Measurements from ENCODE around the gene SDS.
"Not testable (repeated sequence)": the region's sequence is repeated elsewhere in the genome, so short reads cannot be mapped to it uniquely, and the experiment has no call there.

Gene SDS

GRCh38 chr12:113381220-113381619 lies 22.5 kb downstream of the SDS start:
- no peak for DNase-seq (ENCODE audit: low read depth in 2 of 2, low spot score in 1 of 2)

- DNase-seq (ENCODE audit: low read depth in 2 of 2, low spot score in 1 of 2), result no peak
Measured at GRCh38 chr12:113378291-113378690, 25.4 kb downstream of the SDS start.

- DNase-seq (ENCODE audit: low read depth in 2 of 2, low spot score in 1 of 2), result no peak
Measured at GRCh38 chr12:113374823-113375428, 28.8 kb downstream of the SDS start.

- no peak for DNase-seq (ENCODE audit: low read depth in 2 of 2, low spot score in 1 of 2)
Measured at GRCh38 chr12:113373969-113374368, 29.7 kb downstream of the SDS start.

GRCh38 chr12:113373440-113373839 lies 30.2 kb downstream of the SDS start:
- no peak for DNase-seq (ENCODE audit: low read depth in 2 of 2, low spot score in 1 of 2)

- no peak for DNase-seq (ENCODE audit: low read depth in 2 of 2, low spot score in 1 of 2)
Measured at GRCh38 chr12:113372371-113372770, 31.3 kb downstream of the SDS start.

- no peak for DNase-seq (ENCODE audit: low read depth in 2 of 2, low spot score in 1 of 2)
Measured at GRCh38 chr12:113371808-113372207, 31.9 kb downstream of the SDS start.

- DNase-seq (ENCODE audit: low read depth in 2 of 2, low spot score in 1 of 2), result no peak
Measured at GRCh38 chr12:113370923-113371682, 32.6 kb downstream of the SDS start.

- DNase-seq (ENCODE audit: low read depth in 2 of 2, low spot score in 1 of 2), result no peak
Measured at GRCh38 chr12:113369391-113369985, 34.2 kb downstream of the SDS start.

GRCh38 chr12:113368331-113368730 lies 35.4 kb downstream of the SDS start:
- no peak for DNase-seq (ENCODE audit: low read depth in 2 of 2, low spot score in 1 of 2)

GRCh38 chr12:113366827-113367226 lies 36.9 kb downstream of the SDS start:
- DNase-seq (ENCODE audit: low read depth in 2 of 2, low spot score in 1 of 2), result no peak

GRCh38 chr12:113365639-113366395 lies 37.9 kb downstream of the SDS start:
- DNase-seq (ENCODE audit: low read depth in 2 of 2, low spot score in 1 of 2), result no peak

- DNase-seq (ENCODE audit: low read depth in 2 of 2, low spot score in 1 of 2), result no peak
Measured at GRCh38 chr12:113364698-113365097, 39.0 kb downstream of the SDS start.

- no peak for DNase-seq (ENCODE audit: low read depth in 2 of 2, low spot score in 1 of 2)
Measured at GRCh38 chr12:113361574-113362370, 41.9 kb downstream of the SDS start.

- DNase-seq (ENCODE audit: low read depth in 2 of 2, low spot score in 1 of 2), result no peak
Measured at GRCh38 chr12:113359939-113360748, 43.5 kb downstream of the SDS start.

- no peak for DNase-seq (ENCODE audit: low read depth in 2 of 2, low spot score in 1 of 2)
Measured at GRCh38 chr12:113359133-113359938, 44.4 kb downstream of the SDS start.

- DNase-seq (ENCODE audit: low read depth in 2 of 2, low spot score in 1 of 2), result peak; percentile 78 to 90
Measured at GRCh38 chr12:113358381-113359132, 45.1 kb downstream of the SDS start, which contains the start of gene PLBD2. TSS of gene PLBD2 (plus strand) at chr12:113358587. CDS start at chr12:113358601, 14 bp downstream.

- not testable (repeated sequence) for DNase-seq (ENCODE audit: low read depth in 2 of 2, low spot score in 1 of 2)
Measured at GRCh38 chr12:113354192-113354591, 49.5 kb downstream of the SDS start.
